WTC11 (cell line): ENCODE measurements around the gene NKAIN2.

Source experiments
- ATF1 ChIP-seq: sonication (generic); formaldehyde crosslinking; IDR thresholded peaks from 2 replicates; pipeline ENCODE4 v1.8.1; 2023; ENCODE audit warnings: mild to moderate bottlenecking, moderate library complexity, missing genetic modification reagents
- ATF2 ChIP-seq: sonication (generic); formaldehyde crosslinking; IDR thresholded peaks from 2 replicates; pipeline ENCODE4 v1.8.1; 2022; ENCODE audit warnings: low read depth, missing genetic modification reagents, borderline replicate concordance
- CTCF ChIP-seq: fragments of 200-600 bp; IDR thresholded peaks from 2 replicates; pipeline ENCODE4 v1.8.0; 2022; ENCODE audit warnings: antibody characterized with exemption
- HMGA2 ChIP-seq: fragments of 250-450 bp; sonication (Bioruptor Pico); IDR thresholded peaks from 2 replicates; pipeline ENCODE4 v1.4.0; 2021; ENCODE audit warnings: mild to moderate bottlenecking, moderate library complexity
- RORB ChIP-seq: fragments of 250-450 bp; sonication (Bioruptor Pico); IDR thresholded peaks from 2 replicates; pipeline ENCODE4 v1.9.0; 2021; ENCODE audit warnings: mild to moderate bottlenecking
- SP1 ChIP-seq: sonication (generic); formaldehyde crosslinking; conservative IDR thresholded peaks from 2 replicates; pipeline ENCODE4 v1.8.1; 2022; ENCODE audit warnings: missing genetic modification reagents
- TP53 ChIP-seq: sonication (generic); formaldehyde crosslinking; IDR thresholded peaks from 2 replicates; pipeline ENCODE4 v1.8.1; 2023; ENCODE audit warnings: mild to moderate bottlenecking, missing genetic modification reagents
- USF2 ChIP-seq: sonication (generic); formaldehyde crosslinking; IDR thresholded peaks from 2 replicates; pipeline ENCODE4 v1.8.1; 2023; ENCODE audit warnings: mild to moderate bottlenecking, missing genetic modification reagents, moderate library complexity
- ZNF671 ChIP-seq: fragments of 250-450 bp; sonication (Bioruptor Pico); IDR thresholded peaks from 2 replicates; pipeline ENCODE4 v1.8.0; 2021; ENCODE audit warnings: mild to moderate bottlenecking

DNA sequence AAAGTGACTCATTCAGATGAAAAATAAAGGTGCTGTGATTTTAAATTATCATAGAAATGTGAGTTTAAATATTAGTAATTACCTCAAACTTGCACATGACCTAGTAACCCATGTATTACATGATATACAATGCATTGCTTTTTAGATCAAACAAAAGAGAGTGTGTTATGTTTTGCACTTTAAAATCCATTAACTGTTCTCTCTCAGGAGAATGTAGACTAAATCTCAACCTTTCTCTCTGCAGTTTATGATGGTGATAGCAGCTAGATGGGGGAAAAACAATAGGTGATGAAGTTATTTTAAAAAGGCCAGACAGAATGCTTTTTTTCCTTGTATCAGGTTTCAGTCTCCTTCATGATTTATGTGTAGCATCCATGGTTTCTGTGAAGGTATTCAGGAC, 754.2 kb downstream of the NKAIN2 start:
- TF ChIP-seq ATF2 (CRISPR knock-in tag) (no peak), CTCF (no peak), TP53 (CRISPR knock-in tag) (no peak), ATF1 (CRISPR knock-in tag) (no peak), USF2 (CRISPR knock-in tag) (no peak), SP1 (CRISPR knock-in tag) (no peak), ZNF671 (CRISPR knock-in tag) (no peak), HMGA2 (CRISPR knock-in tag) (no peak), RORB (CRISPR knock-in tag) (no peak)
